Measurements from ENCODE around the gene SPIN1.

GRCh38 chr9:88364706-88365105 is 23.5 kb upstream of the SPIN1 start:
- no peak for TF ChIP-seq CTCF (IDR thresholded peaks at IDR 0.05)
- TF ChIP-seq POLR2A (IDR thresholded peaks at IDR 0.05): no peak
